Keratinocyte (primary cell): ENCODE results near the gene IL6R. TPM values are rescaled to one million over a fixed set of nuclear protein-coding genes. Genes with fewer than 3 reads are reported as not detected.

Experiments used
- DNase-seq: peaks from one replicate; pipeline ENCODE4 v3.0.0-alpha.2; 2011; ENCODE audit warnings: low read depth, missing footprints, low spot score
- FAIRE-seq: peaks from 2 replicates; lab custom pipeline; 2011; peaks lifted over from hg19 to GRCh38; lab: Jason Lieb, UNC
- H2AFZ ChIP-seq: 2 replicates; pipeline ENCODE4 v1.6.0; 2012; ENCODE audit warnings: low read length, control low read depth, inconsistent platforms; ENCODE audit not compliant: control insufficient read depth
- H3K27ac ChIP-seq: 2 replicates; pipeline ENCODE4 v1.5.1; 2011; ENCODE audit warnings: low read length; ENCODE audit not compliant: control insufficient read depth, insufficient read depth
- H3K27me3 ChIP-seq: 3 replicates; pipeline ENCODE4 v1.6.0; 2011; ENCODE audit warnings: low read length; ENCODE audit not compliant: control insufficient read depth, insufficient read depth; ENCODE audit errors: extremely low read depth
- H3K36me3 ChIP-seq, 2 experiments: 2 replicates in 1 of 2; 3 replicates in 1 of 2; pipeline ENCODE4 v1.5.1; 2011; ENCODE audit warnings: low read length in 2 of 2, mild to moderate bottlenecking in 1 of 2; ENCODE audit not compliant: control insufficient read depth in 2 of 2, insufficient read depth in 2 of 2; ENCODE audit errors: extremely low read depth in 1 of 2
- H3K4me1 ChIP-seq: 3 replicates; pipeline ENCODE4 v1.5.1; 2011; ENCODE audit warnings: low read length; ENCODE audit not compliant: control insufficient read depth, insufficient read depth; ENCODE audit errors: extremely low read depth
- H3K4me2 ChIP-seq: 3 replicates; pipeline ENCODE4 v1.6.0; 2011; ENCODE audit warnings: low read depth, low read length; ENCODE audit not compliant: control insufficient read depth, insufficient read depth; ENCODE audit errors: extremely low read depth
- H3K4me3 ChIP-seq, 3 experiments: fragments of 200-600 bp in 1 of 3; sonication (generic) in 1 of 3; 2 replicates in 2 of 3; 3 replicates in 1 of 3; pipeline ENCODE4 v1.5.1; 2011 to 2016; ENCODE audit warnings: low read length in 3 of 3, mild to moderate bottlenecking in 3 of 3, control low read depth in 2 of 3, inconsistent platforms in 1 of 3, low read depth in 1 of 3, mixed read lengths in 1 of 3, mixed run types in 1 of 3, moderate library complexity in 1 of 3; ENCODE audit not compliant: control insufficient read depth in 2 of 3, insufficient read depth in 2 of 3; ENCODE audit errors: extremely low read depth in 1 of 3
- H3K79me2 ChIP-seq: 2 replicates; pipeline ENCODE4 v1.6.0; 2012; ENCODE audit warnings: low read length; ENCODE audit not compliant: control insufficient read depth, insufficient read depth
- H3K9ac ChIP-seq: 3 replicates; pipeline ENCODE4 v1.6.0; 2011; ENCODE audit warnings: low read length; ENCODE audit not compliant: control insufficient read depth, insufficient read depth; ENCODE audit errors: extremely low read depth
- H3K9me1 ChIP-seq: 3 replicates; pipeline ENCODE4 v1.6.0; 2011; ENCODE audit warnings: low read length; ENCODE audit not compliant: control insufficient read depth, insufficient read depth; ENCODE audit errors: extremely low read depth
- H3K9me3 ChIP-seq: 2 replicates; pipeline ENCODE4 v1.5.1; 2012; ENCODE audit warnings: low read depth, low read length; ENCODE audit not compliant: control insufficient read depth
- H4K20me1 ChIP-seq: 3 replicates; pipeline ENCODE4 v1.6.0; 2011; ENCODE audit warnings: low read length; ENCODE audit not compliant: control insufficient read depth, insufficient read depth; ENCODE audit errors: extremely low read depth
- EZH2 ChIP-seq: IDR thresholded peaks from one replicate; pipeline ENCODE4 v1.6.1; 2012; ENCODE audit warnings: inconsistent platforms, mild to moderate bottlenecking, low read length, moderate library complexity
- dilution Hi-C: fragments of 300-500 bp; cut with MboI; formaldehyde crosslinking; loops from one replicate; pipeline ENCODE4 v1.7.0; 2020; ENCODE audit warnings: low sequenced_read_pairs; ENCODE audit not compliant: extremely low pct_ligation_motif_present
- polyA plus RNA-seq, 5 experiments: library from polyadenylated mRNA; depleted of rRNA in 3 of 5; stranded (reverse) in 3 of 5; stranded (forward) in 1 of 5; unstranded in 1 of 5; fragments of >200 nt; gene quantifications; 1 replicate in 1 of 5; 2 replicates in 3 of 5; 3 replicates in 1 of 5; pipeline versions ENCODE4 v1.2.1 to v1.2.3, GENCODE V29; 2011 to 2012; ENCODE audit warnings: missing spikeins in 2 of 5, low read depth in 1 of 5, low replicate concordance in 1 of 5
- TF ChIP-seq, protein P1 (sequence below), 3 experiments: IDR thresholded peaks in 1 of 3; conservative IDR thresholded peaks in 1 of 3; optimal IDR thresholded peaks in 1 of 3; 2 replicates in 2 of 3; 3 replicates in 1 of 3; pipeline versions ENCODE3 to v1.5.1; 2011; ENCODE audit warnings: low read length in 3 of 3, mild to moderate bottlenecking in 3 of 3, moderate library complexity in 2 of 3, control low read depth in 1 of 3, inconsistent platforms in 1 of 3; ENCODE audit not compliant: insufficient read depth in 2 of 3; ENCODE audit errors: extremely low read depth in 1 of 3

Gene IL6R
- polyA plus RNA-seq, 1 donor (not counting 4 experiments of a cell fraction or from before 2014, with no cell fraction given), result 12.6 TPM

DNA sequence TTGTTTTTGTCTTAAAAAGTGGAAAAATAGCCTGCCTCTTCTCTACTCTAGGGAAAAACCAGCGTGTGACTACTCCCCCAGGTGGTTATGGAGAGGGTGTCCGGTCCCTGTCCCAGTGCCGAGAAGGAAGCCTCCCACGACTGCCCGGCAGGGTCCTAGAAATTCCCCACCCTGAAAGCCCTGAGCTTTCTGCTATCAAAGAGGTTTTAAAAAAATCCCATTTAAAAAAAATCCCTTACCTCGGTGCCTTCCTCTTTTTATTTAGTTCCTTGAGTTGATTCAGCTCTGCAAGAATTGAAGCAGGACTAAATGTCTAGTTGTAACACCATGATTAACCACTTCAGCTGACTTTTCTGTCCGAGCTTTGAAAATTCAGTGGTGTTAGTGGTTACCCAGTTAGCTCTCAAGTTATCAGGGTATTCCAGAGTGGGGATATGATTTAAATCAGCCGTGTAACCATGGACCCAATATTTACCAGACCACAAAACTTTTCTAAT is 61.8 kb downstream of the IL6R start:
- Histone ChIP-seq H3K9me3 (no peaks in the 10 kb centered on the region), H3K36me3 (peaks cover 7 to 8% of the 10 kb centered on the region in 2 experiments), H3K9ac (no peak overlapping the region), H4K20me1 (no peaks in the 10 kb centered on the region), H3K4me3 (no peak overlapping the region), H3K4me1 (peaks cover 6% of the 10 kb centered on the region), H3K79me2 (no peaks in the 10 kb centered on the region), H3K27ac (no peak overlapping the region), H3K9me1 (no peaks in the 10 kb centered on the region), H3K27me3 (no peaks in the 10 kb centered on the region), H3K4me2 (no peak overlapping the region), H2AFZ (no peak overlapping the region)
- FAIRE-seq, result no peak
- TF ChIP-seq EZH2, result no peak
- TF ChIP-seq, protein P1, sequence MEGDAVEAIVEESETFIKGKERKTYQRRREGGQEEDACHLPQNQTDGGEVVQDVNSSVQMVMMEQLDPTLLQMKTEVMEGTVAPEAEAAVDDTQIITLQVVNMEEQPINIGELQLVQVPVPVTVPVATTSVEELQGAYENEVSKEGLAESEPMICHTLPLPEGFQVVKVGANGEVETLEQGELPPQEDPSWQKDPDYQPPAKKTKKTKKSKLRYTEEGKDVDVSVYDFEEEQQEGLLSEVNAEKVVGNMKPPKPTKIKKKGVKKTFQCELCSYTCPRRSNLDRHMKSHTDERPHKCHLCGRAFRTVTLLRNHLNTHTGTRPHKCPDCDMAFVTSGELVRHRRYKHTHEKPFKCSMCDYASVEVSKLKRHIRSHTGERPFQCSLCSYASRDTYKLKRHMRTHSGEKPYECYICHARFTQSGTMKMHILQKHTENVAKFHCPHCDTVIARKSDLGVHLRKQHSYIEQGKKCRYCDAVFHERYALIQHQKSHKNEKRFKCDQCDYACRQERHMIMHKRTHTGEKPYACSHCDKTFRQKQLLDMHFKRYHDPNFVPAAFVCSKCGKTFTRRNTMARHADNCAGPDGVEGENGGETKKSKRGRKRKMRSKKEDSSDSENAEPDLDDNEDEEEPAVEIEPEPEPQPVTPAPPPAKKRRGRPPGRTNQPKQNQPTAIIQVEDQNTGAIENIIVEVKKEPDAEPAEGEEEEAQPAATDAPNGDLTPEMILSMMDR (optimal IDR thresholded peaks at IDR 0.05 in 1 of 3, IDR thresholded peaks at IDR 0.05 in 1 of 3, conservative IDR thresholded peaks at IDR 0.05 in 1 of 3; ENCODE audit: extremely low read depth in 1 of 3, insufficient read depth in 2 of 3, low read length in 3 of 3), result no peak
- dilution Hi-C loops, result no loop called here
- no peak for DNase-seq

GRCh38 chr1:154467434-154468102 is 62.4 kb downstream of the IL6R start:
- H3K27ac ChIP-seq, result no peak overlapping the region
- H3K4me1 ChIP-seq, result peaks cover 6% of the 10 kb centered on the region
- no peaks in the 10 kb centered on the region for H3K27me3 ChIP-seq
- FAIRE-seq (no peak), DNase-seq (no peak)
- dilution Hi-C loops, result no loop called here
- H4K20me1 ChIP-seq, result no peaks in the 10 kb centered on the region
- no peak for TF ChIP-seq EZH2
- TF ChIP-seq, protein P1 (optimal IDR thresholded peaks at IDR 0.05 in 1 of 3, IDR thresholded peaks at IDR 0.05 in 1 of 3, conservative IDR thresholded peaks at IDR 0.05 in 1 of 3; ENCODE audit: extremely low read depth in 1 of 3, insufficient read depth in 2 of 3, low read length in 3 of 3), result no peak
- H3K9me3 ChIP-seq, result no peaks in the 10 kb centered on the region
- H3K79me2 ChIP-seq, result no peaks in the 10 kb centered on the region
- no peak overlapping the region for H3K9ac ChIP-seq
- H3K4me2 ChIP-seq, result no peak overlapping the region
- H2AFZ ChIP-seq, result no peak overlapping the region
- H3K36me3 ChIP-seq, result peaks cover 7 to 8% of the 10 kb centered on the region in 2 experiments
- H3K4me3 ChIP-seq, result no peak overlapping the region
- H3K9me1 ChIP-seq, result no peaks in the 10 kb centered on the region
